GM12892 (cell line): ENCODE results near the gene ACAP3.

Experiments used
- POLR2A ChIP-seq: IDR thresholded peaks from 2 replicates; pipeline ENCODE4 v1.6.1; 2011; ENCODE audit warnings: low read depth, low read length, control low read depth
- POLR2AphosphoS5 ChIP-seq: IDR thresholded peaks from 2 replicates; pipeline ENCODE4 v1.6.1; 2011; ENCODE audit warnings: low read depth, low read length, control low read depth
- TAF1 ChIP-seq: IDR thresholded peaks from 2 replicates; pipeline ENCODE4 v1.6.1; 2011; ENCODE audit warnings: low read depth, mild to moderate bottlenecking, control low read depth, low read length, borderline replicate concordance

DNA sequence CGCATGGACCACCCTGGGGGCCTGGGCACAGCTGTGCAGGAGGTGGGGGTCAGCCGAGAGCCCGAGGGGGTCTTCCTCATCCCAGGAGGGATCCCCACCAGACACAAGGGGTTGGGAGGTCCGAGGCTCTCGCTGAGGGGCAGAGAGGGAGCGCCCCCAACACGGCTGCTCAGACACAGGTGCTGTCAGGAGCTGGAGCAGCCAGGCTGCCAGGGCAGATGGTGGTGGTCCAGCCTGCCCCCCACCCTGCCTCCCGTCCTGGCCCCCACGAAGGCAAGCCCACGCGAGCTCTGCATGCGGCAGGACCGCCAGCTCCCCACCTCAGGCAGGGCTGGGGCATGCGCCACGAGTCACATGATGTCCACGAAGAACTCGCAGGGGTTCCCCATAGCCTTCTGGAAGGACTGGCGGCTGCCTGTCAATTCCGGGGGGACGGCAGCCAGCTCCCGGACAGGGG lies 28.1 kb upstream of the ACAP3 start:
- TF ChIP-seq POLR2A (no peak), POLR2AphosphoS5 (no peak), TAF1 (no peak)
